GM23338 (cell line): ENCODE results near the gene SLC10A3. TPM values are rescaled to one million over a fixed set of nuclear protein-coding genes. Genes with fewer than 3 reads are reported as not detected.

Experiments
- ATAC-seq: fragments of 200-7000 bp; cut with Tn5 transposase; 3 replicates; pipeline ENCODE4 v1.9.1; 2020
- DNase-seq: peaks from one replicate; pipeline ENCODE4 v3.0.0-alpha.2; 2015; ENCODE audit warnings: low spot score
- H2AFZ ChIP-seq: fragments of 200-600 bp; sonication (generic); 2 replicates; pipeline ENCODE4 v1.8.0; 2016; ENCODE audit warnings: antibody characterized with exemption, mild to moderate bottlenecking, moderate library complexity
- H3F3A ChIP-seq: fragments of 200-600 bp; sonication (generic); replicated peaks from 2 replicates; pipeline ENCODE4 v1.8.0; 2017; ENCODE audit warnings: antibody characterized with exemption, mixed run types, low read depth
- H3K27ac ChIP-seq: fragments of 200-600 bp; sonication (generic); 2 replicates; pipeline ENCODE4 v1.6.1; 2016; ENCODE audit warnings: low read depth
- H3K27me3 ChIP-seq: fragments of 200-600 bp; sonication (generic); 2 replicates; pipeline ENCODE4 v1.8.0; 2016; ENCODE audit warnings: mild to moderate bottlenecking, mixed run types, moderate library complexity; ENCODE audit not compliant: insufficient read depth
- H3K36me3 ChIP-seq: fragments of 200-600 bp; sonication (generic); 2 replicates; pipeline ENCODE4 v1.8.0; 2016; ENCODE audit warnings: mild to moderate bottlenecking; ENCODE audit not compliant: insufficient read depth
- H3K4me1 ChIP-seq: fragments of 200-600 bp; sonication (generic); 2 replicates; pipeline ENCODE4 v1.8.0; 2016; ENCODE audit warnings: mild to moderate bottlenecking, moderate library complexity; ENCODE audit not compliant: insufficient read depth
- H3K4me2 ChIP-seq: fragments of 200-600 bp; sonication (generic); 2 replicates; pipeline ENCODE4 v1.7.1; 2017; ENCODE audit warnings: mixed run types
- H3K4me3 ChIP-seq: fragments of 200-600 bp; sonication (generic); 2 replicates; pipeline ENCODE4 v1.6.1; 2016; ENCODE audit warnings: mixed run types
- H3K79me2 ChIP-seq: fragments of 200-600 bp; sonication (generic); replicated peaks from 2 replicates; pipeline ENCODE4 v1.8.0; 2017; ENCODE audit warnings: mild to moderate bottlenecking; ENCODE audit not compliant: insufficient read depth
- H3K9me2 ChIP-seq: fragments of 200-600 bp; sonication (generic); 2 replicates; pipeline ENCODE4 v1.8.0; 2017; ENCODE audit not compliant: insufficient read depth
- H4K20me1 ChIP-seq: fragments of 200-600 bp; sonication (generic); replicated peaks from 2 replicates; pipeline ENCODE4 v1.8.0; 2017; ENCODE audit warnings: mild to moderate bottlenecking; ENCODE audit not compliant: insufficient read depth
- H3K27ac Mint-ChIP-seq: 2 replicates; pipeline ENCODE4 v1.8.0; 2020; ENCODE audit warnings: inconsistent platforms, mild to moderate bottlenecking, moderate library complexity, mixed read lengths
- H3K27me3 Mint-ChIP-seq: 3 replicates; pipeline ENCODE4 v1.8.0; 2022; ENCODE audit warnings: low read depth, mild to moderate bottlenecking, moderate library complexity, mixed read lengths, inconsistent platforms; ENCODE audit not compliant: insufficient read depth, poor library complexity
- H3K36me3 Mint-ChIP-seq: 3 replicates; pipeline ENCODE4 v1.8.0; 2021; ENCODE audit warnings: low read depth, mild to moderate bottlenecking, inconsistent platforms, moderate library complexity, mixed read lengths
- H3K4me1 Mint-ChIP-seq: 3 replicates; pipeline ENCODE4 v1.8.0; 2020; ENCODE audit warnings: mild to moderate bottlenecking, inconsistent platforms, mixed read lengths
- H3K4me3 Mint-ChIP-seq: 3 replicates; pipeline ENCODE4 v1.8.0; 2021; ENCODE audit warnings: moderate library complexity, mild to moderate bottlenecking, inconsistent platforms, mixed read lengths
- H3K9me3 Mint-ChIP-seq: 3 replicates; pipeline ENCODE4 v1.8.0; 2020; ENCODE audit warnings: moderate library complexity, mild to moderate bottlenecking, inconsistent platforms, mixed read lengths
- CREB1 ChIP-seq: fragments of 250-450 bp; sonication (Bioruptor Pico); IDR thresholded peaks from 2 replicates; pipeline ENCODE4 v1.5.0; 2020; ENCODE audit warnings: low read depth, mild to moderate bottlenecking, moderate library complexity
- EZH2phosphoT487 ChIP-seq: fragments of 200-600 bp; sonication (generic); IDR thresholded peaks from one replicate; pipeline ENCODE4 v1.8.1; 2018; ENCODE audit warnings: antibody characterized with exemption; ENCODE audit not compliant: unreplicated experiment
- JUNB ChIP-seq: IDR thresholded peaks from one replicate; pipeline ENCODE4 v1.6.1; 2016; ENCODE audit warnings: antibody characterized with exemption; ENCODE audit not compliant: unreplicated experiment
- NANOG ChIP-seq: IDR thresholded peaks from 2 replicates; pipeline ENCODE4 v1.6.1; 2016; ENCODE audit warnings: antibody characterized with exemption, borderline replicate concordance
- POLR2AphosphoS5 ChIP-seq: IDR thresholded peaks from 2 replicates; pipeline ENCODE4 v1.6.1; 2016; ENCODE audit warnings: antibody characterized with exemption, low read depth
- STAT1 ChIP-seq: IDR thresholded peaks from one replicate; pipeline ENCODE4 v1.6.1; 2016; ENCODE audit warnings: antibody characterized with exemption; ENCODE audit not compliant: unreplicated experiment
- ZNF331 ChIP-seq: fragments of 250-450 bp; sonication (Bioruptor Pico); IDR thresholded peaks from 2 replicates; pipeline ENCODE4 v1.5.0; 2020; ENCODE audit warnings: low read depth, mild to moderate bottlenecking, moderate library complexity
- polyA plus RNA-seq: library from polyadenylated mRNA; unstranded; fragments of >200 nt; fragmentation: Nextera tagmentation; extraction: Ambion mirVana; gene quantifications from 2 replicates; pipeline ENCODE4 v1.2.1, GENCODE V29; 2016
- total RNA-seq: library from RNA; depleted of rRNA; stranded (reverse); fragments of >200 nt; shearing (Covaris generic); gene quantifications from 2 replicates; pipeline ENCODE4 v1.2.3, GENCODE V29; 2014

Gene SLC10A3
- total and polyA plus RNA-seq, 2 experiments from 2014 or later = 7.6 to 17.6 TPM

DNA sequence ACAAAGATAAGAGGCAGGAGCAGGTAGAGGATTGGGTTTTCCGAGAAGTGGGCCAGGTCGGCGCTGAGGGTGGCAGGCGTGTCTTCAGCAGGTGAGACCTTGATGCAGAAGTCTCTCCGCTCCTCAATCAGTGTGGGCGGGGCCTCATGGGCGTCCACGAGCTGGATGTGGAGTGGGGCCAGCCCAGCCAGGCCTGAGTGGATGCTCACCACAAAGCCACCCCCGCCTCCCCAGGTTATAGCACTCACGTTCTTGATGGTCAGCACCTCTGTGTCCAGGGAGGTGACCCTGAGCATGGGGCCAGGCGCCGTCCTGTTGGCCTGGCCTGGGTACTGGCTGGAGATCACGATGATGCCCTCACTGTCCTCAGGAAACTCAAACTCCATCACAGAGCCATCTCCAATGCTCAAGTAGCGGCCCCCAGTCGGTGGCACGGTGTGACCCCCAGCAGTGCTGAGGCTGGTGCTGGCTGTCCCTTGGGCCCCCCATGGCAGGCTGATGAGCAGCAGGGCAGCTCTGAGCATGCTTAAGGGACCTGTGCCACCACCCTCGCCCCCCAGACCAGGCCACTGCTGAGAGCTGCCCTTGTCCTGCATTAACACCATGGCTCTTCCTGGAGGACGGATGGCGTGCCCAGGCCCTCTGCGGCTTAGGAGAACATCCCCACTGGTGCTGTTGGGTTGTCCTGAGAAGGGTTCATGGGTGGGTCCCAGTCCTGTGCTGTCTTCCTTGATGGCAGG, 1.9 kb downstream of the SLC10A3 start:
- H3K27ac Mint-ChIP-seq = no peak overlapping the region
- TF ChIP-seq ZNF331 (CRISPR knock-in tag) (no peak), EZH2phosphoT487 (no peak), JUNB (no peak), STAT1 (no peak), CREB1 (CRISPR knock-in tag) (no peak)
- no peaks in the 10 kb centered on the region for H3K27me3 ChIP-seq
- no peaks in the 10 kb centered on the region; the same call in 1 of the 2 replicates for H4K20me1 ChIP-seq
- H3K4me3 Mint-ChIP-seq = no peak overlapping the region
- no peak overlapping the region for H3K27ac ChIP-seq
- H3K4me1 Mint-ChIP-seq = peaks cover 4% of the 10 kb centered on the region; the same call in 2 of the 3 replicates
- H3K9me3 Mint-ChIP-seq = no peaks in the 10 kb centered on the region
- no peaks in the 10 kb centered on the region for H3K36me3 ChIP-seq
- H3F3A ChIP-seq = no peaks in the 10 kb centered on the region
- no peak overlapping the region for H3K4me3 ChIP-seq
- H3K27me3 Mint-ChIP-seq = peaks cover 15% of the 10 kb centered on the region
- H3K36me3 Mint-ChIP-seq = peaks cover 3% of the 10 kb centered on the region; the same call in 2 of the 3 replicates
- H3K4me1 ChIP-seq = no peaks in the 10 kb centered on the region
- no peak for DNase-seq
- no peaks in the 10 kb centered on the region for H3K79me2 ChIP-seq
- no peak for ATAC-seq
- H2AFZ ChIP-seq = no peak overlapping the region
- H3K9me2 ChIP-seq = no peaks in the 10 kb centered on the region
- H3K4me2 ChIP-seq = no peak overlapping the region

DNA sequence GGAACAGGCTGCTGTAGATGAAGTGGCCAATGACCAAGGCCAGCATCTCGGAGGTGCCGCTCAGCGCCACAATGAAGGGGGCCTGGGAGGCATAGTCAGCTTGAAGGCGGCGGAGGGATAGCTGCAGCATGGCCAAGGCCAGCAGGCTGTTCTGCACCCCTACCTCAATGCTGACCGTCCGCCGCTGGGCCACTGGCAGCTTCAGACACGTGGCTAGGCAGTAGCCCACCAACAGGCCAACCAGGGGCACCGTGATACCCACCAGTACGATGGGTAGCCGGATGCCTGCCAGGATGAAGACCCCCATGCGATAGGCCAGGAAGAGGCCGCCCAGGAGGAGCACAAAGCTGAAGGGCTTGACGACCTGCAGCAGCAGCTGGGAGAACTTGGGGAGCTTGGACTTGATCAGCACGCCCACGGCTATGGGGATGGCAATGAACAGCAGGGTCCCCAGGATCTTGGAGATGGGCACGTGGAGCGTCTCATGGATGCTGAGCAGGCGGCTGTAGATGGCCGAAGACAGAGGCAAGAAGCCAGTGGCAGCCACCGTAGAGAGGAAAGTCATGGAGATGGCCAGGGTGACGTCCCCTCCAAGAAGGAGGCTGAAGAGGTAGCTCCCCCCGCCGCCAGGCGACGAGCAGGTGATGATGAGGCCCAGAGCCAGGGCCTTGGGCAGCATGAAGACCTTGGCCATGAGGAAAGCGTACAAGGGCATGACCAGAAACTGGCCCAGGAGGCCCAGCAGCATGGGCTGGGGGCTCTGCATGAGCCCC, 2.7 kb downstream of the SLC10A3 start:
- H3K4me3 ChIP-seq = no peak overlapping the region
- H4K20me1 ChIP-seq = no peaks in the 10 kb centered on the region; the same call in 1 of the 2 replicates
- H3K4me1 ChIP-seq = no peaks in the 10 kb centered on the region
- no peaks in the 10 kb centered on the region for H3K9me2 ChIP-seq
- Mint-ChIP-seq H3K4me3 (peak overlapping the region; percentile 71), H3K9me3 (no peaks in the 10 kb centered on the region), H3K27me3 (peaks cover 17% of the 10 kb centered on the region), H3K36me3 (peaks cover 5% of the 10 kb centered on the region; the same call in 2 of the 3 replicates), H3K4me1 (peaks cover 10% of the 10 kb centered on the region; the same call in 2 of the 3 replicates), H3K27ac (no peak overlapping the region)
- no peak for ATAC-seq
- H3F3A ChIP-seq = no peaks in the 10 kb centered on the region
- H3K36me3 ChIP-seq = no peaks in the 10 kb centered on the region
- DNase-seq = no peak
- no peak overlapping the region for H2AFZ ChIP-seq
- H3K79me2 ChIP-seq = no peaks in the 10 kb centered on the region
- H3K4me2 ChIP-seq = no peak overlapping the region; the same call in 1 of the 2 replicates
- H3K27me3 ChIP-seq = no peaks in the 10 kb centered on the region
- H3K27ac ChIP-seq = no peak overlapping the region
- TF ChIP-seq POLR2AphosphoS5 = no peak
- no peak for TF ChIP-seq STAT1
- TF ChIP-seq NANOG = no peak
